ENCODE data around the gene CENPN.

DNA sequence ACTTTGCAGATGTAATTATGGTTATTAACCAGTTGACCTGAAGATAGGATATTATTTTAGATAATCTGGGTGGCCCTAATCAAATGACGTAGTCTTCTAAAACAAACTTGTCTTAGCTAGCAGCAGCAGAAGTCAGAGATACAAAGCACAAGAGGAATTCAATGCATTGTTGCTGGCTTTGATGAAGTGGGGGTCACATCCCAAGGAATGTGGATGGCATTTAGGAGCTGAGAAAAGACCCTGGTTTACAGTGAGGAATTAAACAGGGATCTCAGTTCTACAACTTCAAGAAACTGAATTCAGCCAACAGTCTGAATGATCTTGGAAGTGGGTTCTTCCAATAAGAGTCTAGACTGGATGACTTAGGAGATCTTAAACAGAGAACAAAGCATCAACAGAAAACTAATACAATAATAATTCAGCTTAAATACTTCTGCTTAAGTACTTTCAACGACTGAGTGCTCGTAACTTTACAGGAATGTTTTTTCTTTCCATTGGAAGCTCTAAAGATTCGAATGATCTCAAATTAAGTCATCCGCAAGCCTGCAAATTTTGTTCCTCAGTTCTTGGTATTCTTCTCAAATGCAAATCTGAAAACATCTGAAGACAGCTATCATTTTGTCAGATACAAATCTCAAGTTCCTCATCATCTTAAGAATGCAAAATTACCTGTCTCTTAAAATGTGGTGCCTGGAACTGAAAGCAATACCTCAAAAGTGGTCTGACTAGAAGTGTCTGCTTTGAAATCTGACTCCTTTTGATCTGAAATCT lies 66.7 kb downstream of the CENPN start:
- TF ChIP-seq, protein P1, sequence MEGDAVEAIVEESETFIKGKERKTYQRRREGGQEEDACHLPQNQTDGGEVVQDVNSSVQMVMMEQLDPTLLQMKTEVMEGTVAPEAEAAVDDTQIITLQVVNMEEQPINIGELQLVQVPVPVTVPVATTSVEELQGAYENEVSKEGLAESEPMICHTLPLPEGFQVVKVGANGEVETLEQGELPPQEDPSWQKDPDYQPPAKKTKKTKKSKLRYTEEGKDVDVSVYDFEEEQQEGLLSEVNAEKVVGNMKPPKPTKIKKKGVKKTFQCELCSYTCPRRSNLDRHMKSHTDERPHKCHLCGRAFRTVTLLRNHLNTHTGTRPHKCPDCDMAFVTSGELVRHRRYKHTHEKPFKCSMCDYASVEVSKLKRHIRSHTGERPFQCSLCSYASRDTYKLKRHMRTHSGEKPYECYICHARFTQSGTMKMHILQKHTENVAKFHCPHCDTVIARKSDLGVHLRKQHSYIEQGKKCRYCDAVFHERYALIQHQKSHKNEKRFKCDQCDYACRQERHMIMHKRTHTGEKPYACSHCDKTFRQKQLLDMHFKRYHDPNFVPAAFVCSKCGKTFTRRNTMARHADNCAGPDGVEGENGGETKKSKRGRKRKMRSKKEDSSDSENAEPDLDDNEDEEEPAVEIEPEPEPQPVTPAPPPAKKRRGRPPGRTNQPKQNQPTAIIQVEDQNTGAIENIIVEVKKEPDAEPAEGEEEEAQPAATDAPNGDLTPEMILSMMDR (IDR thresholded peaks at IDR 0.05; ENCODE audit: low read depth, low read length) = no peak
- no peak for TF ChIP-seq POLR2A (IDR thresholded peaks at IDR 0.05; ENCODE audit: extremely low read depth, insufficient read length)

Data from NB4 (cell line).